Peyer's patch (tissue), 4 donors: ENCODE results near the gene CCDC85C. TPM values are rescaled to one million over a fixed set of nuclear protein-coding genes. Genes with fewer than 3 reads are reported as not detected.

Experiments used
- DNase-seq, 3 donors: peaks; one replicate each; pipeline ENCODE4 v3.0.0-alpha.2; 2017 to 2019
- H3K27ac ChIP-seq, 4 donors: fragments of 200-600 bp; sonication (generic); one replicate each; pipeline ENCODE4 v1.5.1; 2016 to 2019
- H3K27me3 ChIP-seq, 2 donors: fragments of 200-600 bp; sonication (generic); one replicate each; pipeline ENCODE4 v1.5.1; 2019
- H3K36me3 ChIP-seq, 3 donors: fragments of 200-600 bp; sonication (generic); one replicate each; pipeline ENCODE4 v1.5.1; 2016 to 2019
- H3K4me1 ChIP-seq, 4 donors: fragments of 200-600 bp; sonication (generic); one replicate each; pipeline ENCODE4 v1.5.1; 2016 to 2019
- H3K4me3 ChIP-seq, 4 donors: fragments of 200-600 bp; sonication (generic); 1 replicate in 3 of 4; 2 replicates in 1 of 4; pipeline ENCODE4 v1.5.1; 2016 to 2019; ENCODE audit warnings: mild to moderate bottlenecking in 1 of 4
- H3K9me3 ChIP-seq, 4 donors: fragments of 200-600 bp; sonication (generic); one replicate each; pipeline ENCODE4 v1.5.1; 2016 to 2019; ENCODE audit warnings: mild to moderate bottlenecking in 1 of 4
- CTCF ChIP-seq, 6 experiments: fragments of 450-650 bp in 4 of 6; fragments of 200-600 bp in 2 of 6; sonication (generic) in 1 of 6; IDR thresholded peaks; one replicate each; pipeline ENCODE4 v1.5.1; 2017 to 2019; ENCODE audit warnings: antibody characterized with exemption in 6 of 6, mild to moderate bottlenecking in 3 of 6, moderate library complexity in 1 of 6
- POLR2A ChIP-seq, 2 donors: fragments of 450-650 bp; IDR thresholded peaks; one replicate each; pipeline ENCODE4 v1.5.1; 2017; ENCODE audit warnings: antibody characterized with exemption in 2 of 2, mild to moderate bottlenecking in 2 of 2, moderate library complexity in 2 of 2
- total RNA-seq, 4 donors: library from RNA; depleted of rRNA; stranded (reverse); fragments of >200 nt; gene quantifications; one replicate each; pipeline ENCODE4 v1.1.0, GENCODE V29; 2016

Gene CCDC85C
- total RNA-seq, 4 donors from 2014 or later, result 19.8 to 98.1 (median 78.8) TPM

GRCh38 chr14:99568567-99569560 is 35.1 kb downstream of the CCDC85C start:
- H3K36me3 ChIP-seq, result no peaks in the 10 kb centered on the region
- H3K27me3 ChIP-seq, result no peaks in the 10 kb centered on the region
- H3K4me3 ChIP-seq, result no peak overlapping the region
- H3K4me1 ChIP-seq, result peaks cover 0 to 99% (median 5%) of the 10 kb centered on the region in 4 donors
- TF ChIP-seq POLR2A (IDR thresholded peaks at IDR 0.05) (no peak), CTCF (IDR thresholded peaks at IDR 0.05) (no peak)
- no peak for DNase-seq
- H3K9me3 ChIP-seq, result no peaks in the 10 kb centered on the region
- H3K27ac ChIP-seq, result peak overlapping the region in 2 of 4 donors; percentile 35 to 38

GRCh38 chr14:99566390-99567354 is 37.3 kb downstream of the CCDC85C start:
- peaks cover 0 to 99% (median 2%) of the 10 kb centered on the region in 4 donors for H3K4me1 ChIP-seq
- no peak for TF ChIP-seq POLR2A (IDR thresholded peaks at IDR 0.05)
- TF ChIP-seq CTCF (IDR thresholded peaks at IDR 0.05), result no peak
- peak in 2 of 3 donors; percentile 63 to 64 for DNase-seq
- H3K9me3 ChIP-seq, result no peaks in the 10 kb centered on the region
- H3K27me3 ChIP-seq, result no peaks in the 10 kb centered on the region
- H3K36me3 ChIP-seq, result no peaks in the 10 kb centered on the region
- no peak overlapping the region for H3K4me3 ChIP-seq
- H3K27ac ChIP-seq, result peak overlapping the region in 2 of 4 donors; percentile 49 to 70

- Histone ChIP-seq H3K27me3 (no peaks in the 10 kb centered on the region), H3K36me3 (no peaks in the 10 kb centered on the region), H3K9me3 (no peaks in the 10 kb centered on the region), H3K4me1 (peaks cover 0 to 99% (median 2%) of the 10 kb centered on the region in 4 donors), H3K4me3 (no peak overlapping the region), H3K27ac (peak overlapping the region in 2 of 4 donors; percentile 49 to 70)
- TF ChIP-seq POLR2A (IDR thresholded peaks at IDR 0.05) (no peak), CTCF (IDR thresholded peaks at IDR 0.05) (no peak)
- DNase-seq, result no peak
Measured at GRCh38 chr14:99566009-99566389, 38.0 kb downstream of the CCDC85C start.

- Histone ChIP-seq H3K4me3 (no peak overlapping the region), H3K4me1 (peaks cover 0 to 99% (median 2%) of the 10 kb centered on the region in 4 donors), H3K9me3 (no peaks in the 10 kb centered on the region), H3K27me3 (no peaks in the 10 kb centered on the region), H3K27ac (peak overlapping the region in 2 of 4 donors; percentile 49 to 70), H3K36me3 (no peaks in the 10 kb centered on the region)
- TF ChIP-seq CTCF (IDR thresholded peaks at IDR 0.05), result no peak
- no peak for TF ChIP-seq POLR2A (IDR thresholded peaks at IDR 0.05)
- DNase-seq, result no peak
Measured at GRCh38 chr14:99565383-99565782, 38.6 kb downstream of the CCDC85C start.

GRCh38 chr14:99564926-99565259 is 39.1 kb downstream of the CCDC85C start:
- TF ChIP-seq POLR2A (IDR thresholded peaks at IDR 0.05), result no peak
- no peak for TF ChIP-seq CTCF (IDR thresholded peaks at IDR 0.05)
- peaks cover 0 to 95% (median 2%) of the 10 kb centered on the region in 4 donors for H3K4me1 ChIP-seq
- H3K27ac ChIP-seq, result peak overlapping the region in 2 of 4 donors; percentile 49 to 57
- no peaks in the 10 kb centered on the region for H3K27me3 ChIP-seq
- H3K9me3 ChIP-seq, result no peaks in the 10 kb centered on the region
- no peak overlapping the region for H3K4me3 ChIP-seq
- DNase-seq, result no peak
- no peaks in the 10 kb centered on the region for H3K36me3 ChIP-seq
